AG04449 (cell line): ENCODE measurements around the gene COPS4.

Experiments
- CTCF ChIA-PET: fragments of 350-600 bp; formaldehyde crosslinking; extraction: SDS; loops from one replicate; lab custom pipeline; 2021; ENCODE audit warnings: antibody characterized with exemption; lab: Yijun Ruan, JAX
- POLR2A ChIA-PET: fragments of 400-600, 350-600 bp; formaldehyde crosslinking; extraction: SDS; loops from one replicate; lab custom pipeline; 2020; ENCODE audit warnings: antibody characterized with exemption, inconsistent platforms; lab: Yijun Ruan, JAX
- DNase-seq: peaks from one replicate; pipeline ENCODE4 v3.0.0-alpha.2; 2010; ENCODE audit warnings: low read depth, low spot score
- H3K4me3 ChIP-seq: 2 replicates; pipeline ENCODE4 v1.5.1; 2011; ENCODE audit warnings: low read depth, mild to moderate bottlenecking, control low read depth, low read length
- CTCF ChIP-seq: IDR thresholded peaks from one replicate; pipeline ENCODE4 v1.5.1; 2011; ENCODE audit warnings: mild to moderate bottlenecking, moderate library complexity, low read length, control low read depth, inconsistent platforms; ENCODE audit not compliant: insufficient read depth; ENCODE audit errors: missing control alignments

Gene COPS4

GRCh38 chr4:83121246-83121645 is 86.3 kb downstream of the COPS4 start:
- ChIA-PET CTCF (interaction anchor here (1.0 to 1.3 kb wide), 2 partner anchors 11 to 13 kb away, joined by 3 to 4 read pairs; no protein-coding TSS in a partner anchor), POLR2A (no interaction called here)
- TF ChIP-seq CTCF, result no peak

GRCh38 chr4:83124111-83124780 is 89.3 kb downstream of the COPS4 start:
- DNase-seq, result no peak
- CTCF ChIA-PET, result interaction anchor here (0.6 to 1.7 kb wide), 3 partner anchors 12 to 136 kb away, joined by 3 to 9 read pairs (median 4); no protein-coding TSS in a partner anchor
- no peak for TF ChIP-seq CTCF
- no peak overlapping the region for H3K4me3 ChIP-seq
- POLR2A ChIA-PET, result no interaction called here

More at GRCh38 chr4:83121246-83121645, 86.3 kb downstream of the COPS4 start:
- H3K4me3 ChIP-seq, result no peak overlapping the region
- no peak for DNase-seq
